Spleen (tissue), 11 donors: ENCODE data around the gene GARIN5B. TPM values are rescaled to one million over a fixed set of nuclear protein-coding genes. Genes with fewer than 3 reads are reported as not detected.
A peak's percentile ranks its signal among the peaks of the same experiment; 100 is the strongest.

Experiments
- DNase-seq: peaks from one replicate; pipeline ENCODE4 v3.0.0-alpha.2; 2020
- H3K27ac ChIP-seq, 8 donors: fragments of 200-600 bp; sonication (generic) in 7 of 8; 1 replicate in 4 of 8; 2 replicates in 4 of 8; pipeline versions ENCODE4 v1.5.0 to v1.8.0; 2016 to 2021; ENCODE audit warnings: inconsistent platforms in 4 of 8, mild to moderate bottlenecking in 4 of 8, moderate library complexity in 1 of 8
- H3K27me3 ChIP-seq, 7 donors: fragments of 200-600 bp; sonication (generic) in 6 of 7; replicated peaks in 1 of 7; 1 replicate in 4 of 7; 2 replicates in 3 of 7; pipeline versions ENCODE4 v1.5.0 to v1.8.0; 2016 to 2021; ENCODE audit warnings: inconsistent platforms in 3 of 7, mild to moderate bottlenecking in 1 of 7
- H3K36me3 ChIP-seq, 6 donors: fragments of 200-600 bp; sonication (generic) in 5 of 6; 1 replicate in 4 of 6; 2 replicates in 2 of 6; pipeline versions ENCODE4 v1.5.0 to v1.8.0; 2016 to 2021; ENCODE audit warnings: inconsistent platforms in 2 of 6
- H3K4me1 ChIP-seq, 6 donors: fragments of 200-600 bp; sonication (generic) in 5 of 6; 1 replicate in 3 of 6; 2 replicates in 3 of 6; pipeline versions ENCODE4 v1.5.0 to v1.8.0; 2016 to 2021; ENCODE audit warnings: inconsistent platforms in 3 of 6
- H3K4me3 ChIP-seq, 8 donors: fragments of 200-600 bp; sonication (generic) in 7 of 8; 1 replicate in 4 of 8; 2 replicates in 4 of 8; pipeline versions ENCODE4 v1.5.0 to v1.8.0; 2016 to 2021; ENCODE audit warnings: inconsistent platforms in 4 of 8, mild to moderate bottlenecking in 4 of 8, moderate library complexity in 2 of 8
- H3K9me3 ChIP-seq, 8 donors: fragments of 200-600 bp; sonication (generic) in 7 of 8; 1 replicate in 4 of 8; 2 replicates in 4 of 8; pipeline versions ENCODE4 v1.5.0 to v1.8.0; 2016 to 2021; ENCODE audit warnings: inconsistent platforms in 4 of 8
- POLR2A ChIP-seq, 3 donors: fragments of 450-650 bp; IDR thresholded peaks; one replicate each; pipeline ENCODE4 v1.5.1; 2017; ENCODE audit warnings: antibody characterized with exemption in 3 of 3, mild to moderate bottlenecking in 1 of 3
- POLR2AphosphoS5 ChIP-seq, 3 donors: sonication (generic); formaldehyde crosslinking; IDR thresholded peaks; one replicate each; pipeline ENCODE4 v1.5.1; 2017; ENCODE audit warnings: antibody characterized with exemption in 3 of 3
- WGBS, 5 donors: extraction: QIAGEN DNeasy Blood & Tissue Kit in 3 of 5; methylation state at CpG; one replicate each; pipeline versions ENCODE4 v1.1.5 to v1.1.7; 2013 to 2018; 5-methylcytosine and 5-hydroxymethylcytosine counted together
- intact Hi-C: fragments of 100-400 bp; cut with DNase I; formaldehyde crosslinking; loops from one replicate; pipeline ENCODE4 v1.15.0; 2023; ENCODE audit warnings: low total_unique reads
- polyA plus RNA-seq, 3 donors: library from polyadenylated mRNA; stranded (reverse); fragments of 200-250 nt; gene quantifications; one replicate each; pipeline ENCODE4 v1.2.1, GENCODE V29; 2013
- total RNA-seq, 7 donors: library from RNA; depleted of rRNA in 3 of 7; stranded (reverse); fragments of >200 nt in 3 of 7; fragmentation: NEBNext Ultra II Directional in 4 of 7; extraction: Animal tissue kit (Norgen Biotek cat#: 25700) in 4 of 7; gene quantifications; one replicate each; pipeline versions ENCODE4 v1.1.0 to v1.2.1, GENCODE V29; 2016 to 2021
- TF ChIP-seq, protein P1 (sequence below), 11 experiments: fragments of 200-600 bp in 7 of 11; fragments of 450-650 bp in 4 of 11; sonication (generic) in 4 of 11; IDR thresholded peaks in 8 of 11; conservative IDR thresholded peaks in 3 of 11; 1 replicate in 7 of 11; 2 replicates in 4 of 11; pipeline versions ENCODE4 v1.4.0 to v1.8.0; 2016 to 2021; ENCODE audit warnings: antibody characterized with exemption in 11 of 11, inconsistent platforms in 4 of 11, mild to moderate bottlenecking in 1 of 11
- donor health status: healthy with polysubstance abuse.
- donor health status: DM: no; HTN: no; CAD: no; lungs with moderate emphysema.
- donor health status: DM: no; HTN: no; CAD: no.
- donor health status: Bipolar disorder and iron deficiency.
- donor health status: healthy.
- donor health status: DM: no; HTN: no; CAD: no.
- donor health status: DM: yes; HTN: yes; CAD: no.

The GARIN5B gene
- total and polyA plus RNA-seq, 10 donors = not detected

DNA sequence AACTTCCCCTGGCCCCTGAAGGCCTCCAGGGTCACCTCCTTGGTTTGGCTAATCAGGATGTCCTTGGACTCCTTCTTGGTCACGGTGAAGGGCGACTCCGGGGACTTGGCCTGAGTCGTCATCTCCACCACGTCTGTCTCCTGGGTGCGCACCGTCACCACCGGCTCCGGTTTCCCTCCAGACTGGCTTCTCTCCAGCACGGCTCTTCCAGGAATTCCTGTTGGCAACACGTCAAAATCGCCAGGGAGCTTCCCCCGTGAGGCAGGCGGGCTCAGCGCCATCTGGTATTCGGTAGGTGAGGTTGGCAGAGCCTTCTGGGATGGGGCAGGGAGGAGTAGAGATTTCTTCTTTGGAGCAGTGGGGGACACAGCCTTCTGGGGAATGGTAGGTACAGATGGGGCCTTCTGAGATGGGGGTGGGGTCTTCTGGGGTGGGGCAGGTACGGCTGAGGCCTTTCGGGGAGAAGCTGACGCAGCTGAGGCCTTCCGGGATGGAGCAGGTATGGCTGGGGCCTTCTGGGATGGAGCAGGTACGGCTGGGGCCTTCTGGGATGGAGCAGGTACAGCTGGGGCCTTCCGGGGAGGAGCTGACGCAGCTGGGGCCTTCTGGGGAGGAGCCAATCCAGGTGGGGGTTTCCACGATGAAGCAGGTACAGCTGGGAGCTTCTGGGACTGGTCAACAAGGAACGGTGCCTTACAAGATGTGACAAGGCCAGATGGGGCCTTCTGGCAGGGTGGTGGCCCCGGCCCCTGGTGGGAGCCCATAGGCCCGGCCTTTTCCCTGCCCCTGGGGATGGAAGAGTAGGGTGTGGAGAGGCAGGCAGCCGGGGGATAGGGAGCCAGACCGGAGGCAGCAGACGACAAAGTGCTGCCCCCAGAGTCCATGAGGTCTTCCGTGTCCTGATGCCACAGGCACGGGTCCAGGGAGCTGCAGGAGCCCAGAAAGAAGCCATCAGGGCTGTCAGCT is 3.8 kb downstream of the GARIN5B start:
- no peak for DNase-seq
- Histone ChIP-seq H3K4me1 (peaks cover 4 to 12% (median 7%) of the 10 kb centered on the region in 6 donors), H3K4me3 (no peak overlapping the region), H3K36me3 (no peaks in the 10 kb centered on the region), H3K27me3 (peaks cover 0 to 61% (median 14%) of the 10 kb centered on the region in 7 donors), H3K9me3 (no peaks in the 10 kb centered on the region), H3K27ac (no peak overlapping the region)
- TF ChIP-seq, protein P1, sequence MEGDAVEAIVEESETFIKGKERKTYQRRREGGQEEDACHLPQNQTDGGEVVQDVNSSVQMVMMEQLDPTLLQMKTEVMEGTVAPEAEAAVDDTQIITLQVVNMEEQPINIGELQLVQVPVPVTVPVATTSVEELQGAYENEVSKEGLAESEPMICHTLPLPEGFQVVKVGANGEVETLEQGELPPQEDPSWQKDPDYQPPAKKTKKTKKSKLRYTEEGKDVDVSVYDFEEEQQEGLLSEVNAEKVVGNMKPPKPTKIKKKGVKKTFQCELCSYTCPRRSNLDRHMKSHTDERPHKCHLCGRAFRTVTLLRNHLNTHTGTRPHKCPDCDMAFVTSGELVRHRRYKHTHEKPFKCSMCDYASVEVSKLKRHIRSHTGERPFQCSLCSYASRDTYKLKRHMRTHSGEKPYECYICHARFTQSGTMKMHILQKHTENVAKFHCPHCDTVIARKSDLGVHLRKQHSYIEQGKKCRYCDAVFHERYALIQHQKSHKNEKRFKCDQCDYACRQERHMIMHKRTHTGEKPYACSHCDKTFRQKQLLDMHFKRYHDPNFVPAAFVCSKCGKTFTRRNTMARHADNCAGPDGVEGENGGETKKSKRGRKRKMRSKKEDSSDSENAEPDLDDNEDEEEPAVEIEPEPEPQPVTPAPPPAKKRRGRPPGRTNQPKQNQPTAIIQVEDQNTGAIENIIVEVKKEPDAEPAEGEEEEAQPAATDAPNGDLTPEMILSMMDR (IDR thresholded peaks at IDR 0.05 in 8 of 11, conservative IDR thresholded peaks at IDR 0.05 in 3 of 11) = no peak
- peak in 1 of 3 donors; percentile 8 for TF ChIP-seq POLR2AphosphoS5 (IDR thresholded peaks at IDR 0.05)
- intact Hi-C loops = no loop called here
- 73 to 85% (median 74%) methylated on average over 31 to 32 of the region's 32 CpGs for whole genome bisulfite sequencing, 5 donors

GRCh38 chr19:55358493-55358892 is 4.6 kb downstream of the GARIN5B start:
- intact Hi-C loops = no loop called here
- H3K4me1 ChIP-seq = peaks cover 6 to 20% (median 13%) of the 10 kb centered on the region in 6 donors
- H3K36me3 ChIP-seq = no peaks in the 10 kb centered on the region
- no peaks in the 10 kb centered on the region for H3K9me3 ChIP-seq
- no peak for DNase-seq
- no peak overlapping the region for H3K4me3 ChIP-seq
- no peak for TF ChIP-seq POLR2AphosphoS5 (IDR thresholded peaks at IDR 0.05)
- TF ChIP-seq POLR2A (IDR thresholded peaks at IDR 0.05) = no peak
- TF ChIP-seq, protein P1 (IDR thresholded peaks at IDR 0.05 in 8 of 11, conservative IDR thresholded peaks at IDR 0.05 in 3 of 11) = no peak
- WGBS, 5 donors = 78 to 90% (median 83%) methylated on average over 8 to 19 of the region's 19 CpGs
- H3K27ac ChIP-seq = no peak overlapping the region
- H3K27me3 ChIP-seq = peaks cover 0 to 68% (median 21%) of the 10 kb centered on the region in 7 donors

DNA sequence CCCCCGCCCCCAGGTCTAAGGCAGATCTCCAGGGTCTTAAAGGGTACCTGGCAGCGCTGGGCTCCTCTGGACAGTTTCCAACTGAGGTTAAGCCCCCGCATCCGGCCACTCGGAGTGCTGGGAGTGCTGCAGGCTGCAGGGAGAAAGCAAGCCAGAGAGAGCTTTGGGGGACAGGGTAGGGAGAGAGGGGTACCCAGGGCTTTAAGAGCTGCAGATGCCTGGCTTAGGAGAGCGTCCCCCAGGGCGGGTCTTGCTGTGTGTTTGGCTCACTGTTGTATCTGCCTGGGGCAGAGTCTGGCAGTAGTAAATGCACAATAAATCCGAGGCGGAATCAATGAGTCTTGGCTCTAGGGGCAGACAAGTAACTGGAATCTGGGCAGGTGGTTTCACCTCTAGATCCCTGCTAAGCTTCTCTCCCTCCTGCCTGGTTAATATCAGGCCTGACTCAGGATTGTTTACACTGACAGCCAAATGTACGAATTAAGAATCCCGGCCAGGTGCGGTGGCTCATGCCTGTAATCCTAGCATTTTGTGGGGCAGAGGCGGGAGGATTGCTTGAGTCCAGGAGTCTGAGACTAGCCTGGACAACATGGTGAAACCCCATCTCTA is 7.7 kb downstream of the GARIN5B start:
- H3K27me3 ChIP-seq = peaks cover 0 to 87% (median 44%) of the 10 kb centered on the region in 7 donors
- 39 to 43% (median 40%) methylated on average over 11 to 13 of the region's 13 CpGs for WGBS, 5 donors

More for the DNA sequence above, 7.7 kb downstream of the GARIN5B start:
- Histone ChIP-seq H3K36me3 (no peaks in the 10 kb centered on the region), H3K4me3 (no peak overlapping the region), H3K9me3 (no peaks in the 10 kb centered on the region), H3K4me1 (peaks cover 9 to 29% (median 18%) of the 10 kb centered on the region in 6 donors), H3K27ac (no peak overlapping the region)
- intact Hi-C loops = no loop called here
- TF ChIP-seq POLR2AphosphoS5 (IDR thresholded peaks at IDR 0.05) = no peak
- no peak for TF ChIP-seq POLR2A (IDR thresholded peaks at IDR 0.05)
- TF ChIP-seq, protein P1 (IDR thresholded peaks at IDR 0.05 in 8 of 11, conservative IDR thresholded peaks at IDR 0.05 in 3 of 11) = no peak
- DNase-seq = no peak
